HL-60 (cell line): ENCODE measurements around the gene RFX1.

ENCODE experiments used
- POLR2AphosphoS5 ChIP-seq: IDR thresholded peaks from 2 replicates; pipeline ENCODE4 v1.6.1; 2012; ENCODE audit warnings: low read depth
- SPI1 ChIP-seq: IDR thresholded peaks from 2 replicates; pipeline ENCODE4 v1.6.1; 2012; ENCODE audit warnings: low read depth, mild to moderate bottlenecking, borderline replicate concordance
- TF ChIP-seq, protein P1 (sequence below): IDR thresholded peaks from 2 replicates; pipeline ENCODE4 v1.6.1; 2012; ENCODE audit warnings: low read depth; ENCODE audit not compliant: insufficient replicate concordance
- TF ChIP-seq, protein P2 (sequence below): IDR thresholded peaks from one replicate; pipeline ENCODE4 v1.5.1; 2011; ENCODE audit warnings: low read length, control low read depth, inconsistent platforms; ENCODE audit not compliant: insufficient read depth

DNA sequence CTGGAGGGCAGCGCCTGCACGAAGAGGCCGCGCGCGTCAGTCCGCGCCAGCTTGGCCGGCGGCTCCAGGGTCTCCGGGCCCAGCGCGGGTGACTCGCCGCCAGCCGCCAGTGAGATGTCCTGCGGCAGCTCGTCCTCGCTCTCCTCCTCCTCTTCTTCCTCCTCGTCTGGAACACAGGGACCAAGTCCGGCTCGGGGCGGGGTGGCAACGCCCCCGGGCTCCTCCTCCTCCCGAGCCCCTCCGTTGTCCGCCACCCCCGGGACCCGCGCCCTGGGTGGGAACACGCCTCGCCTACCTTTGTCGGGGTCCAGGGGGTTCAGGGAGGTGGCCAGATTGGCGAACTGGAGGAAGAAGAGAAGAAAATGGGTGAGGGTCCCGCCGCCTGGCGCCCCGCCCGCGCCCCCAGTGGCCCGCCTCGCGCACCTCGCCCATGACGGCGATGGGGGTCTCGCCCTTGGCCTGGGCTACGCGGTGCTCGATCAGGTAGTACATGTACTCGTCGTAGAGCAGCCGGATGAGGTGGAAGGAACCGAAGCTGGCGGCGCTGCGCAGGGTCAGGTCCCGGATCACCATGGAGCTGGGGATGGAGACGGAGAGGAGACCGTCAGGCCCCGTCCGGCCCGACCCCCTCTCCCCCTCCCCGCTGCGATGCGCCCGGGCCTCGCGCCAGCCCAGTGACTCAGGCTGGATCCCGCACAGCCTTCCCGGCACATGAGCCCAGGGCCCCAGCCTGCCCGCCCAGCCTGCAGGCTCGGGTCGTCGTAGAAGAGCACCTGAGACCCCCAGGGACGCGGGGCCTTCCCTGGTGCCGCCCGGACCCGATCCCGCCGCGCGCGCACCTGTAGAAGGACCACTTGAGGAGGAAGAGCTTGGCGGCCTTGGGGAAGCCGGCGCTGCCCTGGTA is 43.2 kb downstream of the RFX1 start:
- TF ChIP-seq, protein P1, sequence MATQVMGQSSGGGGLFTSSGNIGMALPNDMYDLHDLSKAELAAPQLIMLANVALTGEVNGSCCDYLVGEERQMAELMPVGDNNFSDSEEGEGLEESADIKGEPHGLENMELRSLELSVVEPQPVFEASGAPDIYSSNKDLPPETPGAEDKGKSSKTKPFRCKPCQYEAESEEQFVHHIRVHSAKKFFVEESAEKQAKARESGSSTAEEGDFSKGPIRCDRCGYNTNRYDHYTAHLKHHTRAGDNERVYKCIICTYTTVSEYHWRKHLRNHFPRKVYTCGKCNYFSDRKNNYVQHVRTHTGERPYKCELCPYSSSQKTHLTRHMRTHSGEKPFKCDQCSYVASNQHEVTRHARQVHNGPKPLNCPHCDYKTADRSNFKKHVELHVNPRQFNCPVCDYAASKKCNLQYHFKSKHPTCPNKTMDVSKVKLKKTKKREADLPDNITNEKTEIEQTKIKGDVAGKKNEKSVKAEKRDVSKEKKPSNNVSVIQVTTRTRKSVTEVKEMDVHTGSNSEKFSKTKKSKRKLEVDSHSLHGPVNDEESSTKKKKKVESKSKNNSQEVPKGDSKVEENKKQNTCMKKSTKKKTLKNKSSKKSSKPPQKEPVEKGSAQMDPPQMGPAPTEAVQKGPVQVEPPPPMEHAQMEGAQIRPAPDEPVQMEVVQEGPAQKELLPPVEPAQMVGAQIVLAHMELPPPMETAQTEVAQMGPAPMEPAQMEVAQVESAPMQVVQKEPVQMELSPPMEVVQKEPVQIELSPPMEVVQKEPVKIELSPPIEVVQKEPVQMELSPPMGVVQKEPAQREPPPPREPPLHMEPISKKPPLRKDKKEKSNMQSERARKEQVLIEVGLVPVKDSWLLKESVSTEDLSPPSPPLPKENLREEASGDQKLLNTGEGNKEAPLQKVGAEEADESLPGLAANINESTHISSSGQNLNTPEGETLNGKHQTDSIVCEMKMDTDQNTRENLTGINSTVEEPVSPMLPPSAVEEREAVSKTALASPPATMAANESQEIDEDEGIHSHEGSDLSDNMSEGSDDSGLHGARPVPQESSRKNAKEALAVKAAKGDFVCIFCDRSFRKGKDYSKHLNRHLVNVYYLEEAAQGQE = no peak
- TF ChIP-seq, protein P2, sequence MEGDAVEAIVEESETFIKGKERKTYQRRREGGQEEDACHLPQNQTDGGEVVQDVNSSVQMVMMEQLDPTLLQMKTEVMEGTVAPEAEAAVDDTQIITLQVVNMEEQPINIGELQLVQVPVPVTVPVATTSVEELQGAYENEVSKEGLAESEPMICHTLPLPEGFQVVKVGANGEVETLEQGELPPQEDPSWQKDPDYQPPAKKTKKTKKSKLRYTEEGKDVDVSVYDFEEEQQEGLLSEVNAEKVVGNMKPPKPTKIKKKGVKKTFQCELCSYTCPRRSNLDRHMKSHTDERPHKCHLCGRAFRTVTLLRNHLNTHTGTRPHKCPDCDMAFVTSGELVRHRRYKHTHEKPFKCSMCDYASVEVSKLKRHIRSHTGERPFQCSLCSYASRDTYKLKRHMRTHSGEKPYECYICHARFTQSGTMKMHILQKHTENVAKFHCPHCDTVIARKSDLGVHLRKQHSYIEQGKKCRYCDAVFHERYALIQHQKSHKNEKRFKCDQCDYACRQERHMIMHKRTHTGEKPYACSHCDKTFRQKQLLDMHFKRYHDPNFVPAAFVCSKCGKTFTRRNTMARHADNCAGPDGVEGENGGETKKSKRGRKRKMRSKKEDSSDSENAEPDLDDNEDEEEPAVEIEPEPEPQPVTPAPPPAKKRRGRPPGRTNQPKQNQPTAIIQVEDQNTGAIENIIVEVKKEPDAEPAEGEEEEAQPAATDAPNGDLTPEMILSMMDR = no peak
- TF ChIP-seq POLR2AphosphoS5 (no peak), SPI1 (no peak)
